NCI-H82 treated with DMSO at 0.1 percent for 48 hours (cell line): ENCODE measurements around the gene ASGR2.
"Not testable (repeated sequence)": the region's sequence is repeated elsewhere in the genome, so short reads cannot be mapped to it uniquely, and the experiment has no call there.

ENCODE experiments used
- DNase-seq: peaks from one replicate; lab custom pipeline; 2025; ENCODE audit not compliant: unreplicated experiment; lab: John Stamatoyannopoulos, UW

The ASGR2 gene, protein sequence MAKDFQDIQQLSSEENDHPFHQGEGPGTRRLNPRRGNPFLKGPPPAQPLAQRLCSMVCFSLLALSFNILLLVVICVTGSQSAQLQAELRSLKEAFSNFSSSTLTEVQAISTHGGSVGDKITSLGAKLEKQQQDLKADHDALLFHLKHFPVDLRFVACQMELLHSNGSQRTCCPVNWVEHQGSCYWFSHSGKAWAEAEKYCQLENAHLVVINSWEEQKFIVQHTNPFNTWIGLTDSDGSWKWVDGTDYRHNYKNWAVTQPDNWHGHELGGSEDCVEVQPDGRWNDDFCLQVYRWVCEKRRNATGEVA

GRCh38 chr17:7114241-7114874 lies at the start of gene ASGR2:
TSS of gene ASGR2 (minus strand) at chr17:7114822. CDS start at chr17:7114240, 582 bp downstream.
- DNase-seq: no peak

DNA sequence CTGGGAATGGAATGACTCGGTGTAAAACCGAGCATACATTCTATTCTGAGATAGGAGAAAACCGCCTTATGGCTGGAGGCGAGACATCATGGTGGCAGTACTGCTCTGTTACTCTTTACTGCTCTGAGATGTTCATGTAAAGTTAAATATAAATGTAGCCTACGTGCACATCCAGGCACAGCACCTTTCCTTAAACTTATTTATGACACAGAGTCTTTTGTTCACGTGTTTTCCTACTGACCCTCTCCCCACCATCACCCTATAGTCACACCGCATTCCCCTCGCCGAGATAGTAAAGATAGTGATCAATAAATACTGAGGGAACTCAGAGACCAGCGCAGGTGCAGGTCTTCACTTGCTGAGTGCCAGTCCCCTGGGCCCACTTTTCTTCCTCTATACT lies 44.9 kb upstream of the ASGR2 start:
- DNase-seq: not testable (repeated sequence)

DNA sequence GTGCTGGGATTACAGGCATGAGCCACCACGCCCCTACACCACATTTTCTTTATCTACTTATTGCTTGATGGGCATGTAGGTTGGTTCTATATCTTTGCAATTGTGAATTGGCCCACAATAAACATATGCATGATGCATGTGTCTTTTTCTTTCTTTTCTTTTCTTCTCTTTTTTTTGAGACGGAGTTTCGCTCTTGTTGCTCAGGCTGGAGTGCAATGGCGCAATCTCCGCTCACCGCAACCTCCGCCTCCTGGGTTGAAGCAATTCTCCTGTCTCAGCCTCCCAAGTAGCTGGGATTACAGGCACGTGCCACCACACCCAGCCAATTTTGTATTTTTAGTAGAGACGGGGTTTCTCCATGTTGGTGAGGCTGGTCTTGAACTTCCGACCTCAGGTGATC lies 43.8 kb upstream of the ASGR2 start:
- DNase-seq: not testable (repeated sequence)

GRCh38 chr17:7156342-7156940 lies 41.8 kb upstream of the ASGR2 start:
- no peak for DNase-seq

DNA sequence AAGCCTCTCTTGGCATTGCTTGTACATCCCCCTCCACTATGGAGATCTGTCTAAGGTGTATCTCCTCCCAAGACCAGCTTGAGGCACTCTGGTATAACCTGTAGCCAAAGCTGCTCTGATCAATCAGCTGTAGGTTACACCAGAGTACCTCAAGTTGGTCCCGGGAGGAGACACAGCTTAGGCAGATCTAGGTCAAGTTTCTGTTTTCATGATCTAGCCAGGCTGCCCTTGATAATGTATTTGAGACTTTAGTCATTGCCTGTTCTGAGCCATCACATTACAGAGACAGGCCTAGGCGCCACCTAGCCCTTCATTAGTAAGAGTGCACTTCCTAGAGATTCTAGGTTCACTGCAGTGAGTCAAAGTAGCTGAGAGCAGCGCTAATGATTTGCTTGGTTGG lies 33.1 kb upstream of the ASGR2 start:
- DNase-seq: no peak

- no peak for DNase-seq
These were observed 31.5 kb upstream of the ASGR2 start for GRCh38 chr17:7146115-7146514.

GRCh38 chr17:7144213-7144612 lies 29.6 kb upstream of the ASGR2 start:
- DNase-seq: no peak

- DNase-seq: no peak
These were observed 27.2 kb upstream of the ASGR2 start for GRCh38 chr17:7141824-7142223.

DNA sequence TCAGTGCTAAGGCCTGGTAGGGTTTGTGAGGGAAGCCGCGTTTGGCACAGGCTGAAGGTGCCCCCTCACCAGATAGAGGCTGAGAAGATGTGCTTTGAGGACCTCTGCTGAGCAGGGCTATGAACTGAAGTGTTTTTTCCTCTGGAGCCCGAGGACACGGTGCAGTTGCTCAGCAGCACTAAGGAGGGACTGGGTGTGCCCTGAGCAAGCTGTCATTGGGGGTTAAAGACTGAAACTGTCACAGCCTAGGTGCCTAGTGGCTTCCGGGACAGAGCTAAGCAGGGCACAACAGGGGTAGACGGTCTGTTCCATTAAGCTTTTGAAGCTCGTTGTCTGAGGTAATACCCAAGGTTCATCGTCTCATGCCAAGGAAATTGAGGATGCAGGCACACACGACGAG lies 24.8 kb upstream of the ASGR2 start:
- no peak for DNase-seq

GRCh38 chr17:7138800-7139381 lies 24.3 kb upstream of the ASGR2 start:
- no peak for DNase-seq

GRCh38 chr17:7137171-7137943 lies 22.7 kb upstream of the ASGR2 start:
- DNase-seq: no peak

- DNase-seq: peak; percentile 24
These were observed 21.8 kb upstream of the ASGR2 start for GRCh38 chr17:7136266-7136877.

GRCh38 chr17:7133916-7134315 lies 19.3 kb upstream of the ASGR2 start:
- DNase-seq: no peak

GRCh38 chr17:7133424-7133823 lies 18.8 kb upstream of the ASGR2 start:
- no peak for DNase-seq

- DNase-seq: no peak
These were observed 18.0 kb upstream of the ASGR2 start for GRCh38 chr17:7132511-7133094.

DNA sequence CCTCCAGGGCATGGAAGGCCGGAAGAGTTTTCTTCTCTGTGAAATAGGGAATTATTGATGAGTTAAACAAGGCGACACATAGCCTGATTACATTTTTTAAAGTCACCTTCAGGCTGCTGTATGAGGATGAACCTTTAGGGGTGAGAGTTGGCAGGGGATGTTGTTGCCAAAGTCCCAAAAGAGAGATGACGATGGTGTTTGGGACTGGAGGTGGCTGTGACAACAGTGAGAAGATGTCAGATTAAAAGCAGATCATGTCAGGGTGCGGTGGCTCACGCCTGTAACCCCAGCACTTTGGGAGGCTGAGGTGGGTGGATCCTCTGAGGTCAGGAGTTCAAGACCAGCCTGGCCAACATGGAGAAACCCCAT lies 16.8 kb upstream of the ASGR2 start:
- DNase-seq: no peak

GRCh38 chr17:7130621-7131422 lies 16.2 kb upstream of the ASGR2 start:
- DNase-seq: no peak

- no peak for DNase-seq
These were observed 14.7 kb upstream of the ASGR2 start for GRCh38 chr17:7129311-7129710.

DNA sequence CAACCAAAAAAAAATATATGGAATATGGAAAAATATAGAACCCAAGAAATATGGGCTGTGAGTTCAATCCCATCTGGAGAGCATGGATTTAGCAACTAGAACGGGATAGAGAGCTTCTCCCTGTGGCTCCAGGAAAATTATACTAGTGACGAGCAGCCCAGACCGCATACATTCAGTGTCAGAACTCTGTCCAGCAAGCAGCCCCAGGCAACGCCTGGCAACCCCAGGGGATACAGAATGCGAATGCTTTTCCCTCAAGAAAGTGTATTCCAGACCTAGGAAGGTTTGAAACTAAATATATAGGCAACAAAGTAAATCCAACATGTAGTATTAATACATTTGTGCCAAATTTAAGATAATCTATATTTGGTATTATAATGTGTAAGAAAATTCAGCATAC lies 13.5 kb upstream of the ASGR2 start:
- DNase-seq: no peak

- DNase-seq: not testable (repeated sequence)
These were observed 12.9 kb upstream of the ASGR2 start for GRCh38 chr17:7127501-7127900.
